ENCODE measurements around the gene ANLN. TPM values are rescaled to one million over a fixed set of nuclear protein-coding genes. Genes with fewer than 3 reads are reported as not detected.

Gene ANLN
- total RNA-seq, 1 experiment from 2014 or later: 81.1 TPM

- H3K9me3 Mint-ChIP-seq: peaks cover 11% of the 10 kb centered on the region; the same call in 1 of the 2 replicates
- ATAC-seq (peak; percentile 89), DNase-seq (ENCODE audit: low spot score) (peak; percentile 79)
- no peak overlapping the region for H3K4me3 Mint-ChIP-seq
- no peak overlapping the region for H3K27ac Mint-ChIP-seq
- CTCF ChIA-PET: interaction anchor here (0.6 to 3.6 kb wide), 19 partner anchors 8 to 728 kb away, joined by 3 to 24 read pairs (median 3); no protein-coding TSS in a partner anchor
- H3K27me3 Mint-ChIP-seq (ENCODE audit: low read depth): no peaks in the 10 kb centered on the region
- peak; percentile 59 for TF ChIP-seq CTCF (IDR thresholded peaks at IDR 0.05)
- TF ChIP-seq EMX1 (CRISPR knock-in tag; IDR thresholded peaks at IDR 0.05): no peak
- TF ChIP-seq E2F4 (CRISPR knock-in tag; IDR thresholded peaks at IDR 0.05; ENCODE audit: borderline replicate concordance, low read depth): no peak
- TF ChIP-seq HMGXB4 (CRISPR knock-in tag; IDR thresholded peaks at IDR 0.05): peak; percentile 55; the same call in 1 of the 2 replicates
- TF ChIP-seq ATF1 (CRISPR knock-in tag; IDR thresholded peaks at IDR 0.05): no peak
- no peaks in the 10 kb centered on the region for H3K4me1 Mint-ChIP-seq
- H3K36me3 Mint-ChIP-seq: no peaks in the 10 kb centered on the region
- POLR2A ChIA-PET: no interaction called here
Measured at GRCh38 chr7:36473454-36474282, 84.0 kb downstream of the ANLN start.

- ChIA-PET CTCF (interaction anchor here (0.7 to 3.6 kb wide), 7 partner anchors 33 to 726 kb away, joined by 3 to 24 read pairs (median 4); no protein-coding TSS in a partner anchor), POLR2A (no interaction called here)
- H3K27me3 Mint-ChIP-seq (ENCODE audit: low read depth): no peaks in the 10 kb centered on the region
- DNase-seq (ENCODE audit: low spot score): no peak
- no peak overlapping the region for H3K4me3 Mint-ChIP-seq
- H3K9me3 Mint-ChIP-seq: peaks cover 11% of the 10 kb centered on the region; the same call in 1 of the 2 replicates
- no peaks in the 10 kb centered on the region for H3K36me3 Mint-ChIP-seq
- ATAC-seq: no peak
- no peaks in the 10 kb centered on the region for H3K4me1 Mint-ChIP-seq
- H3K27ac Mint-ChIP-seq: no peak overlapping the region
- no peak for TF ChIP-seq IRF1 (CRISPR knock-in tag; IDR thresholded peaks at IDR 0.05)
- no peak for TF ChIP-seq ZMAT4 (CRISPR knock-in tag; IDR thresholded peaks at IDR 0.05)
- TF ChIP-seq CDX4 (CRISPR knock-in tag; IDR thresholded peaks at IDR 0.05; ENCODE audit: borderline replicate concordance): no peak
- no peak for TF ChIP-seq ESRRA (CRISPR knock-in tag; IDR thresholded peaks at IDR 0.05; ENCODE audit: borderline replicate concordance)
- no peak for TF ChIP-seq ZNF532 (CRISPR knock-in tag; IDR thresholded peaks at IDR 0.05; ENCODE audit: borderline replicate concordance)
- TF ChIP-seq HMGA2 (CRISPR knock-in tag; IDR thresholded peaks at IDR 0.05): no peak
- TF ChIP-seq ZNF423 (CRISPR knock-in tag; IDR thresholded peaks at IDR 0.05): no peak
- TF ChIP-seq AR (CRISPR knock-in tag; IDR thresholded peaks at IDR 0.05): no peak
- no peak for TF ChIP-seq NR1H2 (CRISPR knock-in tag; IDR thresholded peaks at IDR 0.05)
- no peak for TF ChIP-seq NFATC4 (CRISPR knock-in tag; IDR thresholded peaks at IDR 0.05)
- no peak for TF ChIP-seq PREB (CRISPR knock-in tag; IDR thresholded peaks at IDR 0.05; ENCODE audit: borderline replicate concordance)
Measured at GRCh38 chr7:36474283-36475010, 84.8 kb downstream of the ANLN start.

Data from WTC11 (cell line).